Psoas muscle (tissue), 8 donors: ENCODE data around the gene ASTN2. TPM values are rescaled to one million over a fixed set of nuclear protein-coding genes. Genes with fewer than 3 reads are reported as not detected.

ENCODE experiments used
- ATAC-seq, 4 donors: fragments of 200-7000 bp; cut with Tn5 transposase; one replicate each; pipeline ENCODE4 v1.9.1; 2020; ENCODE audit warnings: moderate library complexity in 3 of 4, mild to moderate bottlenecking in 2 of 4
- DNase-seq, 2 donors: peaks; one replicate each; pipeline ENCODE4 v3.0.0-alpha.2; 2020
- H3K27ac ChIP-seq: fragments of 200-600 bp; one replicate; pipeline ENCODE4 v1.8.0; 2022
- H3K27me3 ChIP-seq, 3 donors: fragments of 200-600 bp in 1 of 3; one replicate each; pipeline versions ENCODE4 v1.6.1 to v1.8.0; 2013 to 2022; ENCODE audit warnings: low read length in 2 of 3, mild to moderate bottlenecking in 2 of 3, moderate library complexity in 1 of 3; ENCODE audit not compliant: insufficient read depth in 3 of 3
- H3K36me3 ChIP-seq, 2 donors: fragments of 200-600 bp in 1 of 2; one replicate each; pipeline versions ENCODE4 v1.6.1 to v1.8.0; 2013 to 2022; ENCODE audit warnings: low read depth in 1 of 2, mild to moderate bottlenecking in 1 of 2, moderate library complexity in 1 of 2; ENCODE audit not compliant: insufficient read depth in 1 of 2
- H3K4me1 ChIP-seq: fragments of 200-600 bp; one replicate; pipeline ENCODE4 v1.8.0; 2022
- H3K4me3 ChIP-seq: fragments of 200-600 bp; one replicate; pipeline ENCODE4 v1.8.0; 2022; ENCODE audit warnings: mild to moderate bottlenecking
- H3K9me3 ChIP-seq: fragments of 200-600 bp; one replicate; pipeline ENCODE4 v1.8.0; 2022
- CTCF ChIP-seq: fragments of 200-600 bp; IDR thresholded peaks from one replicate; pipeline ENCODE4 v1.8.0; 2022; ENCODE audit warnings: antibody characterized with exemption
- WGBS, 3 donors: extraction: QIAGEN DNeasy Blood & Tissue Kit; methylation state at CpG; one replicate each; pipeline versions ENCODE4 v1.1.6 to v1.1.7; 2013; 5-methylcytosine and 5-hydroxymethylcytosine counted together
- intact Hi-C, 2 donors: fragments of 100-400 bp; cut with DNase I; formaldehyde crosslinking; loops; one replicate each; pipeline versions ENCODE4 v1.11.0 to v1.14.2; 2022
- polyA plus RNA-seq, 3 donors: library from polyadenylated mRNA; stranded (reverse); fragments of 200-250 nt; gene quantifications; one replicate each; pipeline ENCODE4 v1.2.3, GENCODE V29; 2013
- total RNA-seq, 4 donors: library from RNA; stranded (reverse); fragmentation: NEBNext Ultra II Directional in 2 of 4; extraction: Animal tissue kit (Norgen Biotek cat#: 25700) in 2 of 4; gene quantifications; one replicate each; pipeline versions ENCODE4 v1.2.1 to v1.2.4, GENCODE V29; 2021 to 2023
- donor health status: healthy with polysubstance abuse.
- donor health status: DM: no; HTN: no; CAD: no; lungs with moderate emphysema.
- donor health status: Bipolar disorder and iron deficiency.
- donor health status: healthy.
- donor health status: DM: yes; HTN: yes; CAD: no.
- donor health status: DM: no; HTN: no; CAD: no.
- donor health status: DM: no; HTN: no; CAD: no.
- donor health status: DM: yes; HTN: yes; CAD: no.

The ASTN2 gene
- total and polyA plus RNA-seq, 7 donors: 2.0 to 10.3 (median 3.3) TPM

GRCh38 chr9:117409321-117409720 is 5.5 kb downstream of the ASTN2 start:
- Histone ChIP-seq H3K4me1 (no peaks in the 10 kb centered on the region), H3K4me3 (no peak overlapping the region), H3K9me3 (no peaks in the 10 kb centered on the region), H3K27me3 (peaks cover 3 to 21% (median 5%) of the 10 kb centered on the region in 3 donors), H3K36me3 (no peaks in the 10 kb centered on the region), H3K27ac (no peak overlapping the region)
- TF ChIP-seq CTCF: no peak
- WGBS, 3 donors: 45 to 58% (median 52%) methylated on average over 5 of the region's 5 CpGs
- no peak for ATAC-seq
- DNase-seq: no peak
- intact Hi-C loops: no loop called here

- intact Hi-C loops: no loop called here
- ATAC-seq: no peak
- Histone ChIP-seq H3K9me3 (no peaks in the 10 kb centered on the region), H3K4me1 (no peaks in the 10 kb centered on the region), H3K36me3 (no peaks in the 10 kb centered on the region), H3K27ac (no peak overlapping the region), H3K4me3 (no peak overlapping the region), H3K27me3 (peaks cover 0 to 3% (median 3%) of the 10 kb centered on the region in 3 donors)
- no peak for DNase-seq
- WGBS, 3 donors: 14 to 24% (median 22%) methylated on average over 2 of the region's 2 CpGs
- TF ChIP-seq CTCF: no peak
Observed at GRCh38 chr9:117407436-117408022, 7.3 kb downstream of the ASTN2 start.

GRCh38 chr9:117405950-117406705 is 8.7 kb downstream of the ASTN2 start:
- H3K27ac ChIP-seq: no peak overlapping the region
- no peak for ATAC-seq
- 57 to 64% (median 59%) methylated on average over 7 of the region's 7 CpGs for WGBS, 3 donors
- no peak for DNase-seq
- no peaks in the 10 kb centered on the region for H3K4me1 ChIP-seq
- H3K36me3 ChIP-seq: no peaks in the 10 kb centered on the region
- no peak overlapping the region for H3K4me3 ChIP-seq
- TF ChIP-seq CTCF: no peak
- no peaks in the 10 kb centered on the region for H3K9me3 ChIP-seq
- H3K27me3 ChIP-seq: peaks cover 0 to 3% (median 0%) of the 10 kb centered on the region in 3 donors
- intact Hi-C loops: no loop called here

- Histone ChIP-seq H3K4me1 (no peaks in the 10 kb centered on the region), H3K27ac (no peak overlapping the region), H3K9me3 (no peaks in the 10 kb centered on the region), H3K36me3 (no peaks in the 10 kb centered on the region), H3K27me3 (no peaks in the 10 kb centered on the region), H3K4me3 (no peak overlapping the region)
- ATAC-seq (no peak), DNase-seq (no peak)
- TF ChIP-seq CTCF: no peak
- intact Hi-C loops: no loop called here
- WGBS, 3 donors: 77 to 88% (median 86%) methylated on average over 2 of the region's 2 CpGs
Observed at GRCh38 chr9:117403848-117404247, 11.0 kb downstream of the ASTN2 start.
